Endothelial cell of umbilical vein (primary cell): ENCODE measurements around the gene CEP104. TPM values are rescaled to one million over a fixed set of nuclear protein-coding genes. Genes with fewer than 3 reads are reported as not detected.

Source experiments
- BruUV-seq: library from RNA; stranded (reverse); fragments of 400-500 nt; replicated peaks from 2 replicates; lab custom pipeline; 2021; lab: Mats Ljungman, UMichigan
- CTCF ChIA-PET: fragments of 300-600, 350-600 bp; sonication (Branson Sonifier 250); formaldehyde crosslinking; loops from one replicate; lab custom pipeline; 2021; ENCODE audit warnings: antibody characterized with exemption, inconsistent platforms; lab: Charles Lee
- POLR2A ChIA-PET: fragments of 300-600, 350-600 bp; sonication (Branson Sonifier 250); formaldehyde crosslinking; loops from one replicate; lab custom pipeline; 2021; ENCODE audit warnings: antibody characterized with exemption, inconsistent platforms; lab: Charles Lee
- DNase-seq: peaks from one replicate; pipeline ENCODE4 v3.0.0-alpha.2; 2011; ENCODE audit warnings: low read depth, low spot score
- FAIRE-seq: peaks from 2 replicates; lab custom pipeline; 2011; peaks lifted over from hg19 to GRCh38; lab: Jason Lieb, UNC
- H2AFZ ChIP-seq: 2 replicates; pipeline ENCODE4 v1.6.0; 2012; ENCODE audit warnings: low read depth, low read length, control low read depth, inconsistent platforms
- H3K27ac ChIP-seq: 2 replicates; pipeline ENCODE4 v1.5.1; 2011; ENCODE audit warnings: low read depth, mild to moderate bottlenecking, control low read depth, low read length, moderate library complexity; ENCODE audit not compliant: insufficient read depth
- H3K27me3 ChIP-seq, 2 experiments: 2 replicates each; pipeline versions ENCODE4 v1.6.0 to v1.6.1; 2011; ENCODE audit warnings: low read length in 2 of 2, mixed read lengths in 1 of 2; ENCODE audit not compliant: control insufficient read depth in 2 of 2, insufficient read depth in 2 of 2
- H3K36me3 ChIP-seq, 2 experiments: 2 replicates in 1 of 2; 3 replicates in 1 of 2; pipeline ENCODE4 v1.5.1; 2011; ENCODE audit warnings: low read length in 2 of 2, mild to moderate bottlenecking in 1 of 2, moderate library complexity in 1 of 2; ENCODE audit not compliant: control insufficient read depth in 2 of 2, insufficient read depth in 2 of 2; ENCODE audit errors: extremely low read depth in 1 of 2
- H3K4me1 ChIP-seq: 3 replicates; pipeline ENCODE4 v1.5.1; 2011; ENCODE audit warnings: mild to moderate bottlenecking, low read length; ENCODE audit not compliant: control insufficient read depth, insufficient read depth; ENCODE audit errors: extremely low read depth
- H3K4me2 ChIP-seq: 2 replicates; pipeline ENCODE4 v1.6.1; 2011; ENCODE audit warnings: low read length, control low read depth, mixed read lengths; ENCODE audit not compliant: insufficient read depth
- H3K4me3 ChIP-seq, 3 experiments: fragments of 200-600 bp in 1 of 3; sonication (generic), shearing (Covaris generic) in 1 of 3; replicated peaks in 1 of 3; 2 replicates each; pipeline ENCODE4 v1.5.1; 2011 to 2016; ENCODE audit warnings: control low read depth in 3 of 3, low read length in 3 of 3, mild to moderate bottlenecking in 2 of 3, inconsistent platforms in 1 of 3, low read depth in 1 of 3, moderate library complexity in 1 of 3; ENCODE audit not compliant: insufficient read depth in 1 of 3
- H3K79me2 ChIP-seq: 2 replicates; pipeline ENCODE4 v1.6.0; 2012; ENCODE audit warnings: low read length, inconsistent platforms; ENCODE audit not compliant: control insufficient read depth, insufficient read depth
- H3K9ac ChIP-seq: replicated peaks from 2 replicates; pipeline ENCODE3; 2011; ENCODE audit warnings: low read length, control low read depth; ENCODE audit not compliant: insufficient read depth; ENCODE audit errors: extremely low read depth
- H3K9me1 ChIP-seq: replicated peaks from 3 replicates; pipeline ENCODE4 v1.6.0; 2011; ENCODE audit warnings: mild to moderate bottlenecking, low read length; ENCODE audit not compliant: control insufficient read depth, insufficient read depth; ENCODE audit errors: extremely low read depth
- H3K9me3 ChIP-seq: replicated peaks from 2 replicates; pipeline ENCODE4 v1.5.1; 2012; ENCODE audit warnings: low read length, inconsistent platforms; ENCODE audit not compliant: control insufficient read depth, insufficient read depth
- H4K20me1 ChIP-seq: replicated peaks from 2 replicates; pipeline ENCODE3; 2011; ENCODE audit warnings: mild to moderate bottlenecking, low read length; ENCODE audit not compliant: control insufficient read depth, insufficient read depth; ENCODE audit errors: extremely low read depth
- EZH2 ChIP-seq: IDR thresholded peaks from 2 replicates; pipeline ENCODE4 v1.6.1; 2012; ENCODE audit warnings: borderline replicate concordance, low read depth, mild to moderate bottlenecking, moderate library complexity, low read length, inconsistent platforms; ENCODE audit not compliant: severe bottlenecking
- JUN ChIP-seq: IDR thresholded peaks from 2 replicates; pipeline ENCODE4 v1.6.1; 2011; ENCODE audit warnings: borderline replicate concordance, low read depth; ENCODE audit not compliant: insufficient read length, insufficient read depth
- MYC ChIP-seq: IDR thresholded peaks from one replicate; pipeline ENCODE4 v1.6.1; 2011; ENCODE audit warnings: mild to moderate bottlenecking, low read depth, low read length
- POLR2A ChIP-seq: IDR thresholded peaks from 2 replicates; pipeline ENCODE4 v1.6.1; 2012; ENCODE audit warnings: low read depth, mild to moderate bottlenecking, control low read depth, low read length
- POLR2AphosphoS5 ChIP-seq: IDR thresholded peaks from 2 replicates; pipeline ENCODE4 v1.6.1; 2012; ENCODE audit warnings: low read depth, mild to moderate bottlenecking, control low read depth, low read length, moderate library complexity; ENCODE audit not compliant: insufficient read depth
- dilution Hi-C: fragments of 300-500 bp; cut with MboI; formaldehyde crosslinking; loops from one replicate; pipeline ENCODE4 v1.15.0; 2019; ENCODE audit warnings: low sequenced_read_pairs; ENCODE audit not compliant: extremely low pct_ligation_motif_present
- intact Hi-C: fragments of 100-400 bp; cut with micrococcal nuclease; formaldehyde crosslinking; loops from one replicate; pipeline ENCODE4 v1.10.0; 2022
- polyA plus RNA-seq, 4 experiments: library from polyadenylated mRNA; depleted of rRNA in 3 of 4; stranded (reverse) in 3 of 4; unstranded in 1 of 4; fragments of >200 nt; gene quantifications; 2 replicates each; pipeline versions ENCODE4 v1.2.1 to v1.2.3, GENCODE V29; 2011 to 2012; ENCODE audit warnings: missing spikeins in 1 of 4
- total RNA-seq: library from RNA; stranded (reverse); gene quantifications from 2 replicates; pipeline ENCODE4 v1.2.3, GENCODE V29; 2021
- TF ChIP-seq, protein P1 (sequence below), 2 donors: IDR thresholded peaks; 1 replicate in 1 of 2; 2 replicates in 1 of 2; pipeline ENCODE4 v1.5.1; 2011; ENCODE audit warnings: low read length in 2 of 2, mild to moderate bottlenecking in 2 of 2, moderate library complexity in 2 of 2, control low read depth in 1 of 2, inconsistent platforms in 1 of 2, low read depth in 1 of 2; ENCODE audit not compliant: insufficient read depth in 1 of 2; ENCODE audit errors: extremely low read depth in 1 of 2

The CEP104 gene
- total and polyA plus RNA-seq, 2 donors (not counting 3 experiments of a cell fraction or from before 2014, with no cell fraction given): 12.4 to 43.0 TPM

GRCh38 chr1:3774276-3774945 lies 82.6 kb downstream of the CEP104 start:
- peaks cover 6% of the 10 kb centered on the region for H3K4me1 ChIP-seq
- intact Hi-C loops: loop anchor here (5.0 kb wide), 1 partner anchor 128 kb away; the partner anchor contains the start of gene C1orf174
- ChIA-PET CTCF (interaction anchor here (0.9 to 1.9 kb wide), 2 partner anchors 12 to 22 kb away, joined by 3 to 7 read pairs; partner anchors contain the start of gene LRRC47), POLR2A (no interaction called here)
- BruUV-seq: no TSS peak
- H3K27me3 ChIP-seq: no peaks in the 10 kb centered on the region
- no peak overlapping the region for H3K27ac ChIP-seq
- H3K36me3 ChIP-seq: peaks cover 0 to 1% of the 10 kb centered on the region in 2 experiments
- H4K20me1 ChIP-seq: no peaks in the 10 kb centered on the region
- FAIRE-seq (no peak), DNase-seq (no peak)
- H3K79me2 ChIP-seq: no peaks in the 10 kb centered on the region
- H3K9ac ChIP-seq: no peak overlapping the region
- H3K4me3 ChIP-seq: no peak overlapping the region
- H3K9me1 ChIP-seq: no peaks in the 10 kb centered on the region
- no peak overlapping the region for H2AFZ ChIP-seq
- H3K9me3 ChIP-seq: no peaks in the 10 kb centered on the region
- dilution Hi-C loops: no loop called here
- H3K4me2 ChIP-seq: no peak overlapping the region
- TF ChIP-seq MYC (no peak), POLR2A (no peak), JUN (no peak), EZH2 (no peak), POLR2AphosphoS5 (no peak)
- TF ChIP-seq, protein P1, sequence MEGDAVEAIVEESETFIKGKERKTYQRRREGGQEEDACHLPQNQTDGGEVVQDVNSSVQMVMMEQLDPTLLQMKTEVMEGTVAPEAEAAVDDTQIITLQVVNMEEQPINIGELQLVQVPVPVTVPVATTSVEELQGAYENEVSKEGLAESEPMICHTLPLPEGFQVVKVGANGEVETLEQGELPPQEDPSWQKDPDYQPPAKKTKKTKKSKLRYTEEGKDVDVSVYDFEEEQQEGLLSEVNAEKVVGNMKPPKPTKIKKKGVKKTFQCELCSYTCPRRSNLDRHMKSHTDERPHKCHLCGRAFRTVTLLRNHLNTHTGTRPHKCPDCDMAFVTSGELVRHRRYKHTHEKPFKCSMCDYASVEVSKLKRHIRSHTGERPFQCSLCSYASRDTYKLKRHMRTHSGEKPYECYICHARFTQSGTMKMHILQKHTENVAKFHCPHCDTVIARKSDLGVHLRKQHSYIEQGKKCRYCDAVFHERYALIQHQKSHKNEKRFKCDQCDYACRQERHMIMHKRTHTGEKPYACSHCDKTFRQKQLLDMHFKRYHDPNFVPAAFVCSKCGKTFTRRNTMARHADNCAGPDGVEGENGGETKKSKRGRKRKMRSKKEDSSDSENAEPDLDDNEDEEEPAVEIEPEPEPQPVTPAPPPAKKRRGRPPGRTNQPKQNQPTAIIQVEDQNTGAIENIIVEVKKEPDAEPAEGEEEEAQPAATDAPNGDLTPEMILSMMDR (IDR thresholded peaks at IDR 0.05; ENCODE audit: extremely low read depth in 1 of 2, insufficient read depth in 1 of 2, low read depth in 1 of 2, low read length in 2 of 2): no peak
